ENCODE measurements around the gene ARHGEF3. TPM values are rescaled to one million over a fixed set of nuclear protein-coding genes. Genes with fewer than 3 reads are reported as not detected.
"Not testable (repeated sequence)": the region's sequence is repeated elsewhere in the genome, so short reads cannot be mapped to it uniquely, and the experiment has no call there.

ARHGEF3 gene
- total RNA-seq, 2 donors from 2014 or later = 12.3 to 17.0 TPM

- Mint-ChIP-seq H3K27ac (no peak overlapping the region), H3K27me3 (no peaks in the 10 kb centered on the region), H3K9me3 (no peaks in the 10 kb centered on the region), H3K4me1 (peaks cover 44% of the 10 kb centered on the region), H3K36me3 (ENCODE audit: low read depth) (peaks cover 57% of the 10 kb centered on the region), H3K4me3 (peak overlapping the region; percentile 12)
- ATAC-seq (replicated peaks) = no peak
Observed at GRCh38 chr3:56761887-56762651, 39.7 kb downstream of the ARHGEF3 start.

GRCh38 chr3:56761023-56761422 is 40.7 kb downstream of the ARHGEF3 start:
- Mint-ChIP-seq H3K27ac (no peak overlapping the region), H3K9me3 (no peaks in the 10 kb centered on the region), H3K36me3 (ENCODE audit: low read depth) (peaks cover 62% of the 10 kb centered on the region), H3K27me3 (no peaks in the 10 kb centered on the region), H3K4me1 (peaks cover 50% of the 10 kb centered on the region), H3K4me3 (no peak overlapping the region)
- no peak for ATAC-seq (replicated peaks)

GRCh38 chr3:56759532-56759931 is 42.2 kb downstream of the ARHGEF3 start:
- no peaks in the 10 kb centered on the region for H3K9me3 Mint-ChIP-seq
- peak overlapping the region; percentile 65 for H3K4me3 Mint-ChIP-seq
- H3K36me3 Mint-ChIP-seq (ENCODE audit: low read depth) = peaks cover 63% of the 10 kb centered on the region
- peaks cover 54% of the 10 kb centered on the region for H3K4me1 Mint-ChIP-seq
- H3K27ac Mint-ChIP-seq = peak overlapping the region; percentile 49
- no peak for ATAC-seq (replicated peaks)
- H3K27me3 Mint-ChIP-seq = no peaks in the 10 kb centered on the region

GRCh38 chr3:56758539-56758981 is 43.2 kb downstream of the ARHGEF3 start:
- peaks cover 63% of the 10 kb centered on the region for H3K36me3 Mint-ChIP-seq (ENCODE audit: low read depth)
- no peaks in the 10 kb centered on the region for H3K27me3 Mint-ChIP-seq
- peak overlapping the region; percentile 65 for H3K4me3 Mint-ChIP-seq
- H3K9me3 Mint-ChIP-seq = no peaks in the 10 kb centered on the region
- H3K4me1 Mint-ChIP-seq = peaks cover 52% of the 10 kb centered on the region
- peak; percentile 86 for ATAC-seq (replicated peaks)
- H3K27ac Mint-ChIP-seq = peak overlapping the region; percentile 49

- ATAC-seq (replicated peaks); H3K27me3 Mint-ChIP-seq; H3K9me3 Mint-ChIP-seq: not testable (repeated sequence)
- Mint-ChIP-seq H3K27ac (peak overlapping the region; percentile 49), H3K36me3 (ENCODE audit: low read depth) (peaks cover 64% of the 10 kb centered on the region), H3K4me1 (peaks cover 56% of the 10 kb centered on the region), H3K4me3 (peak overlapping the region; percentile 65)
Observed at GRCh38 chr3:56758042-56758441, 43.7 kb downstream of the ARHGEF3 start.

GRCh38 chr3:56754741-56755417 is 46.9 kb downstream of the ARHGEF3 start:
- Mint-ChIP-seq H3K27me3 (no peaks in the 10 kb centered on the region), H3K36me3 (ENCODE audit: low read depth) (peaks cover 82% of the 10 kb centered on the region), H3K4me1 (peaks cover 61% of the 10 kb centered on the region), H3K27ac (peak overlapping the region; percentile 79), H3K4me3 (peak overlapping the region; percentile 85), H3K9me3 (no peaks in the 10 kb centered on the region)
- ATAC-seq (replicated peaks) = no peak

GRCh38 chr3:56753206-56753820 is 48.4 kb downstream of the ARHGEF3 start:
- H3K27ac Mint-ChIP-seq = peak overlapping the region; percentile 70
- peaks cover 50% of the 10 kb centered on the region for H3K4me1 Mint-ChIP-seq
- peak; percentile 99 for ATAC-seq (replicated peaks)
- peaks cover 87% of the 10 kb centered on the region for H3K36me3 Mint-ChIP-seq (ENCODE audit: low read depth)
- no peaks in the 10 kb centered on the region for H3K9me3 Mint-ChIP-seq
- H3K4me3 Mint-ChIP-seq = peak overlapping the region; percentile 85
- H3K27me3 Mint-ChIP-seq = no peaks in the 10 kb centered on the region

- Mint-ChIP-seq H3K27ac (no peak overlapping the region), H3K27me3 (no peaks in the 10 kb centered on the region), H3K4me1 (peaks cover 41% of the 10 kb centered on the region), H3K4me3 (no peak overlapping the region), H3K9me3 (no peaks in the 10 kb centered on the region), H3K36me3 (ENCODE audit: low read depth) (peaks cover 97% of the 10 kb centered on the region)
- ATAC-seq (replicated peaks) = no peak
Observed at GRCh38 chr3:56751056-56751707, 50.6 kb downstream of the ARHGEF3 start.

GRCh38 chr3:56748663-56749231 is 53.0 kb downstream of the ARHGEF3 start:
- H3K36me3 Mint-ChIP-seq (ENCODE audit: low read depth) = peaks cover 98% of the 10 kb centered on the region
- H3K4me1 Mint-ChIP-seq = peaks cover 31% of the 10 kb centered on the region
- no peak overlapping the region for H3K4me3 Mint-ChIP-seq
- H3K27me3 Mint-ChIP-seq = no peaks in the 10 kb centered on the region
- H3K9me3 Mint-ChIP-seq = no peaks in the 10 kb centered on the region
- H3K27ac Mint-ChIP-seq = no peak overlapping the region
- ATAC-seq (replicated peaks) = no peak

- peaks cover 17% of the 10 kb centered on the region for H3K4me1 Mint-ChIP-seq
- peaks cover 99% of the 10 kb centered on the region for H3K36me3 Mint-ChIP-seq (ENCODE audit: low read depth)
- no peaks in the 10 kb centered on the region for H3K27me3 Mint-ChIP-seq
- ATAC-seq (replicated peaks) = no peak
- H3K4me3 Mint-ChIP-seq = no peak overlapping the region
- H3K9me3 Mint-ChIP-seq = no peaks in the 10 kb centered on the region
- H3K27ac Mint-ChIP-seq = no peak overlapping the region
Observed at GRCh38 chr3:56747150-56747549, 54.6 kb downstream of the ARHGEF3 start.

- no peak for ATAC-seq (replicated peaks)
- Mint-ChIP-seq H3K4me3 (no peak overlapping the region), H3K27ac (no peak overlapping the region), H3K27me3 (no peaks in the 10 kb centered on the region), H3K4me1 (peaks cover 7% of the 10 kb centered on the region), H3K9me3 (no peaks in the 10 kb centered on the region), H3K36me3 (ENCODE audit: low read depth) (peaks cover 93% of the 10 kb centered on the region)
Observed at GRCh38 chr3:56744016-56744415, 57.7 kb downstream of the ARHGEF3 start.

- H3K4me3 Mint-ChIP-seq = no peak overlapping the region
- H3K27me3 Mint-ChIP-seq = no peaks in the 10 kb centered on the region
- no peak overlapping the region for H3K27ac Mint-ChIP-seq
- H3K4me1 Mint-ChIP-seq = peaks cover 7% of the 10 kb centered on the region
- no peaks in the 10 kb centered on the region for H3K9me3 Mint-ChIP-seq
- no peak for ATAC-seq (replicated peaks)
- peaks cover 93% of the 10 kb centered on the region for H3K36me3 Mint-ChIP-seq (ENCODE audit: low read depth)
Observed at GRCh38 chr3:56742887-56743286, 58.9 kb downstream of the ARHGEF3 start.

GRCh38 chr3:56739036-56739435 is 62.7 kb downstream of the ARHGEF3 start:
- H3K4me3 Mint-ChIP-seq = no peak overlapping the region
- ATAC-seq (replicated peaks) = no peak
- no peaks in the 10 kb centered on the region for H3K27me3 Mint-ChIP-seq
- peaks cover 14% of the 10 kb centered on the region for H3K4me1 Mint-ChIP-seq
- H3K27ac Mint-ChIP-seq = no peak overlapping the region
- H3K36me3 Mint-ChIP-seq (ENCODE audit: low read depth) = peaks cover 93% of the 10 kb centered on the region
- H3K9me3 Mint-ChIP-seq = no peaks in the 10 kb centered on the region

- ATAC-seq (replicated peaks) = no peak
- Mint-ChIP-seq H3K4me1 (peaks cover 16% of the 10 kb centered on the region), H3K27ac (no peak overlapping the region)
Observed at GRCh38 chr3:56737006-56737405, 64.7 kb downstream of the ARHGEF3 start.

More at GRCh38 chr3:56737006-56737405, 64.7 kb downstream of the ARHGEF3 start:
- no peaks in the 10 kb centered on the region for H3K27me3 Mint-ChIP-seq
- no peak overlapping the region for H3K4me3 Mint-ChIP-seq
- no peaks in the 10 kb centered on the region for H3K9me3 Mint-ChIP-seq
- H3K36me3 Mint-ChIP-seq (ENCODE audit: low read depth) = peaks cover 90% of the 10 kb centered on the region
